NOMO-1 (cell line): ENCODE measurements around the gene TANC1.

Experiments
- DNase-seq, 2 experiments: peaks; one replicate each; lab custom pipeline; 2025; ENCODE audit not compliant: unreplicated experiment in 2 of 2; lab: John Stamatoyannopoulos, UW

TANC1 gene

DNA sequence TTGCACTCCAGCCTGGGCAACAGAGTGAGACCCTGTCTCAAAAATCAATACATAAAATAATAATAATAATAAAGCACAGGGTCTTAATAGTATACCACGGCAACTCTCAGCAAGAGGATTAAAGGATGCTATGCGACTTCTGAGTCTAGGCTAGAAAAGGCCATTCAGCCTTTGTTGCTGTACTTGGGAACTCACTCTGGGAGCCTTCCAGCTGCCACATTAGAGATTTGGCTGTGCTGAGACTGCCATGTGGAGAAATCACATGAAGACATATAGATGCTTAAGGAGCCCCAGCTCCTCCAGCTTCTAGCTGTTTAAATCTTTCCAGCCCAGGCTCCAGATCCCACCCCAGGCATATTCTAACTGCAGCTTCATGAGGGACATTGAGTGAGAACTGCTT, 8.2 kb upstream of the TANC1 start:
- DNase-seq, result no peak

DNA sequence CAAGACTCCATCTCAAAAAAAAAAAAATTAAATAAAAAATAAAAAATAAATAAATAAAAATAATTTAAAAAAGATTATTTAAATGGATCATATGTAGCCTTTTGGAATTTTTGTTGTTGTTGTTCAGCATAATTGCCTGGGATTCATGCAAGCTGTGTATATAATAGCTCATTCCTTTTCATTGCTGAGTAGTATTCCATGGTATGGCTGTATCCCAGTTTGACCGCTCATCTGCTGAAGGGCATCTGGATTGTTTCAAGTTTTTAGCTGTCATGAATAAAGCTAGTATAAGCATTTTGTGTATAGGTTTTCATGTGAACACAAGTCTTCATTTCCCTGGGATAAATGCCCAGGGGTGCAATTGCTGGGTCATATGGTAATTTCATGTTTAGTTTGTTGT, 6.4 kb upstream of the TANC1 start:
- DNase-seq, result no peak

DNA sequence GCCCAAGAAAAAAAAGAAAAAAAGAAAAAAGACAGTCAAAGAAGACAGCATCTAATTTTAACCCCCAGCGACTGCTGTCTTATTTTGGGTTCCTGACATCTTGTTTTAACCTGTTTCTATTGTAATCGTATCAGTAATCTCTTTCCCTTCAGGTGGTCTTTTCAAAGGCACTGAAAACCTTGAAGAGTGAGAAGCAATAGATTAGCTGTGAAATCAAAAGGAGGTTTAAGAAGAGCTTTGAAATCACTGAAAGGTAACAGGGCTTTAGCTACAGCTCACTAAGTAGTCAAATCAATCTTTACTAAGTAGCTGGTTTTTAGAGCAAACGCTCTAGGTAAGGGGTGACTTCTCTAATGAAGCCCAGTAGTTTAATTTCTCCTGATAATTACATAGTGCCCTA, 5.4 kb upstream of the TANC1 start:
- no peak for DNase-seq

DNA sequence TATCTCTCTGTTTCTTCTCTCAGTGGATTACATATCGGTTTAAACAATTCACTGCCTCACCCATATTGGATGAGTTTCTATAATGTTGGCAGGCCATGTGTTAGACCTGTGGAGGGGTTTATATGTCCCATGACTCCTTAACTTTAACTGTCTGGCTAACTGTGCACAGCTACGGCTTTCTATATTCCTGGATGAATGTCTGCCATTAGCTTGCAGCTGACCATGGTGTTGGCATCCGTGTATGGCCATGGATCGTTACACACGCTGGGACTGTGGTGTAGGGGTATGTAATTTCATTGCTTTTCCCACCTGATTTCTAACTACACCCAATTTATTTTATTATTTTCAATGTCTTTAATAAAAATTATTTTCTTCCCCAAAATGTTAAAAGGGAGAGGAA, 3.3 kb upstream of the TANC1 start:
- no peak for DNase-seq

DNA sequence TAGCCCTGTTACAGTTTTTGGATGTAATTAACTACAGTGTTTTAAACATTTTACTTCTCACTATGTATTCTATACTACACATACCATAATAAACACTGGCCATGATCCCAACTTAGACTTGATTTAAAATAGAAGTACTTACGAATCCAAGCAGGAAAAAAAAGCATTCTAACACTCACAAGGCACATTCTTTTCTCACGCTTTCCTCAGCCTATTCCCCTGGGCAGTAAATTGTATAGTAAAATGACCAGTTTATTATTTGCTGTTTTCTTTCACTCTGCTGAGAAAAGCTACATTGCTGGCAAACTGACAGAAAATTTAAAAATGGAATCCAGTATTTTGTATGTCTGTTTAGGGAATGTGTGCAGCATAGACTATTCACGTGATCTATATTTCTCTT, 2.8 kb upstream of the TANC1 start:
- no peak for DNase-seq

DNA sequence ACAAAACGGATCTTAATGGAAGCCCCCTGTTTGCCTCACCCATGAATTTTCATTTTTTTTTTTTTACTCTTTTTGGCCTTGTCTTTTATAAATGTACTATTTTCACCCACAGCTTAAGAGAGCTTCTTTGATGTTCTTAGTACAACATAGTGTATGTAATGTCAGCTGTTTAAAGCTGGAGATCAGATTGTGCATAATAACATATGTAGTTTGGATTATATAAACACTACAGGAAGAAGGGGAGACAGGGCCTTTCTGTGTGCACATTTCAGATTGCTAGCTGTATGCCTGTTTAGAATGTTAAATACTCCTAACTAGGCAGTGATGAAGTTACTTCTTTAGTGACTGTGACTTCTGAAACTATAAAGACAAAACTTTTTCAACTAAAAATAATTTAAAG, 2.1 kb upstream of the TANC1 start:
- no peak for DNase-seq

DNA sequence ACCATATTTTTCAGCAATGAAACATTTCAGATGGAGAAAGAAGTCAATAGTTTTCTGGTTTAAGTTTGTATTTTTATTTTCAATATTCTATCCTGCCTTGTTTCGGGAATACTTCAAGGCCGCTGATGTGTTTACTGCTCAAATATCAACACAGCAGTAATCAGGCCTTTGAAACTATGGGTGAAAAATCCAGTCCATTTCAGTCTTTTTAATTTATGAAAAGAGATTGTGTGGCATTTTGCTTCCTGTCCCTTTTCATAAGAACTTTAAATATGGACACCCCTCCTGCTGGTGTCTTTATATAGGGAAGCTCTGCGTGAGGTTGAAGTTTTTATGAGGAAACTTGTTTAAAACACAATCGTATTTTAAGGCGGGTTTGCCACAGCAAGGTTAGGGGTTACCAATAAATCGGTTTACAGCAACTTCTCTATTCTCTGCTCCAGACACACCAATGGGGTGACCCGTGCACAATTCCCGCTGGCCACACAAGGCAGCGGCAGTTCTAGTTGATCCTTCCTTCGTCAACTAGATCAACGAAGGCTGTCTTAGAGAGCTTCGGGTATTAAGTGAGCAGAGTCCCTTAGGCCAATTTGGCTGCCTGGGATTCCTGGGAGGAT, 1.2 kb upstream of the TANC1 start:
- no peak for DNase-seq

DNA sequence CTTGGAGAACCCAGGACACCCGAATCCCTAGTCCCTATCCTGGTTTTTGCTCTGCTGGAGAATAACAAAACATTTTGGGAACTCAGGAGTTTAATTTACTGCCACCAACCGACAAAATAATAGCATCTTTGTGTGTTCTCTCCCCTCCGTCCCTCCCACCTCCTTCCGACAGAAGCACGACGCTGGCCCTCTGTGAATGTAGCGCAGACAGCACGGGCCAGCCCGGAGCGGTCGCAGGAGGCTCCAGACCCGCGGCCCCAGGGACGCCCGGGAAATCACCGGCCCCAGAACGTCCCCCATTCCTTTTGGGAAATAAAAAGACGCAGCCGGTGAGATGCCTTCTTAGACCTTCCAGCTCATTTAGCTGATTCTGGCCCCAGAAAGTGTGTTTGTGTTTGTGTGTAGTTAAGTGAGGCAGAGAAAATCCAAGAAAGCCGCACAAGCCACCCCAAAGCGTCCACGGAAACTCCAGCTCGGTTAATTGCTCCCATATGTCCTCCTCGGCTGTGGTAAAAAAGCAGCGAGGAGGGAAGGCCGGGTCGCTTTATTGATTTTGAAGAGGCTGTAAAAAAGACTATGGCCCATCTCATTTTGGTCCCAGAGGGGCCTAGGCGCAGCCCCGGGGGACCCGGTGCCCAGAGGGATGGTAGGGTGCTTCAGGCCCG, 577 bp upstream of the TANC1 start:
- no peak for DNase-seq

DNA sequence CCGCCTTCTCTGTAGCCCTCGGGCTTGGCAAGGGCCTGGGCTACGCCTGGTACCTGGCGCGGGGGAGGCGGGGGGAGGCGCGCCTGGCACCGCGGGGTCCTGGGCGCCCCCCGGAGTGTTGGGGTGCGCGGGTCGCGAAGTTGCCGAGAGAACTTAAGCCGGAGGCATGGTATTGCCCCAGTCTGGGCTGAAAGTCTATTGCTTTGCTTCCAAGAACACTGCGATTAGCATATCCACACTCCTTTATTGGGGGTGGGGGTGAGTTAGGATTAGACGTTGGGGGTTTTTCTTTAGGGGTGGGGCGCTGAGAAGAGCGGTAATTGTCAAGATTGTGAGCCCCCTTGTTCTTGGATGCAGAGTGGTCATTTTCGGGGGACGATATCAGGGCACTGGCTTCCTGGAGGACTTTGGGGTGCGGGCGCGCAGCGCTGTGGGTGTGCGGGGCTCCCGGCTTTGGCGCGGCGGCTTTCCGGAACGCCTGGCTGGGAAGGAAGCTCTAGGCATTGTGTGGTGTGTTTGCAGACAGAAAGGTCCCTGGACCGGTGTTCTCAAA, 798 bp downstream of the TANC1 start:
- no peak for DNase-seq

DNA sequence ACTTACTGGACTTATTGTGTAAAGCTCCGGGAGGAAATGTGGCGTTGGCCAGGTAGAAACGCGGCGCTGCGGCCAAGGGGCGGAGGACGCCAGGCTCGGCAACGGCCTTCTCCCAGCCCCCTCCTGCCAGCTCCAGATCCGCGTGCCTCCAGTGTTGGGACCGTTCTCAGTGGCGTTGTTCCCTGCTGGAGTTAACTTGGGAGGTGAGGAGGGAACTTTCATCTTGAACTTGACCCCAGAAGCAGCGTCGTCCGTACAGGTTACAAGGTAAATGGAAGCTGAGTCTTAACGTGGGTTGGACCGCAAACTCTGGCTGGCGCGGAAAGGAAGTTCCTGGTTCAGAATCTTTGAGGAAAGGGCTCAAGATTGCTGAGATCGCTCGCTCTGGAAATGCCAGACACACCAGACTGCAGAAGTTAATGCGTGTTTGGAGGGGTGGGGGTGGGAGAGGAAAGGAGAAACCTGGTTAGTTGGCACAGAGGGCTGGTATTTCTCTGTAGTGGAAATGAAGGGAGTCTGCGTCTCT, 1.3 kb downstream of the TANC1 start:
- no peak for DNase-seq

DNA sequence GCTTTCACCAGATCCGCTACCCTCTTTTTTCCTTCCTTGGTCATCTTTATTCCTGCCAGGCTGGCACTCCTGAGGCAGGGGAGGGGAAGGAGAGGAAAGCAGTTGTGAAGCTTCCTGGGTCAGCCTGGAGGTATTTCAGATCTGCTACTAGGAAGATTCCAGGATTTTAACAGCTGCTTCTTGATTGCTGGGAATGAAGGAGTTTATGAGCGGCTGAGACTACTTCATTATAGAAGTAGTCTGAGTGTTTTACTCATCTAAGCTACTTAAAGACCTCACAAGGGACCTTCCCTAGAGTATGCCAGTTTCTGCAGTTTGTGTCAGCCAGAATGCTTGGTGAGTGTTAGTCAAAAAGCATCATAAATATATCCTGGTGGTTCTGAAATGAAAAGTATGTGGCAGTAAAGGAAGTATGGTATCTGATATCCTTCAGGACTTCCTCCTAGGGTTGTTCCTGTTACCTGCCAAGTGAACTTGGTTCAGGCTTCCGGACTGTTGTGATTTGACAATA, 1.9 kb downstream of the TANC1 start:
- no peak for DNase-seq

DNA sequence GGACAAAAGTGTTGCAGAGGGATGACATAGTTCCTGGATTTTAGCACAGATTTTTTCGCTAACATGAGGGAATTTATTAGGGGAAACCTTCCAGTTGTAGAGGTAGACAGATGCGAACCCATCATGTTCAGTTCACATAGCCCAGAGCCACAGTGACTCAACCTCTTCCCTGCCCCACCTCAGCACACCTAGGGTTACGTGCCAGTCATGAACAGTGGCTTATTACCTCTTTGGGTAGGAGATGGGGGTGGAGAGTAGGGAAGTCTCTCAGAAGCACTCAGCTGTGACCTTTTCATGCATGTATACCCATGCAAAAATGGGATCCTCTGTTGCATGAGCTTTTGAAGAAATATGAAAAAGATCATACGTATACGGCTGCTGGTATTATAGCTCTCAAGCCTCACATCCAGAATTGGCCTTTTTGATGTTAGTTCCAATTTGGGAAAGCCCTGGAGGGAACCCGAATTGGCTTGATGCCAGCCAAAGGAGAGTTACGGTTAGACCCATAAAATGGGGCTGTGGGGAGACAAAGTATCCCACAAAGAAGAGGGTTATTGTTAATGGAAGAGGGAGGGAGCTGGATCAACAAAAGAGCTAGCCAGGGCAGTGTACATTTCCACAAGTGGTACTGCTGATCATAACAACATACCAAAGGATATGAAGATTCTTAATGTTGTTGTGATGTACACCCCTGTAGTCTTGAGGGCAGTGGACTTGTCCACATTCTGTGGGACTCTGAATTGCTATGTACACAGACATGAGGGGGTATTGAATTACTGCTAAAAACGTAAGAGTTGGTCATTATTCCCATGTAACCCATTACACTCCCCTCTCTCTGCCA, 4.9 kb downstream of the TANC1 start:
- no peak for DNase-seq

DNA sequence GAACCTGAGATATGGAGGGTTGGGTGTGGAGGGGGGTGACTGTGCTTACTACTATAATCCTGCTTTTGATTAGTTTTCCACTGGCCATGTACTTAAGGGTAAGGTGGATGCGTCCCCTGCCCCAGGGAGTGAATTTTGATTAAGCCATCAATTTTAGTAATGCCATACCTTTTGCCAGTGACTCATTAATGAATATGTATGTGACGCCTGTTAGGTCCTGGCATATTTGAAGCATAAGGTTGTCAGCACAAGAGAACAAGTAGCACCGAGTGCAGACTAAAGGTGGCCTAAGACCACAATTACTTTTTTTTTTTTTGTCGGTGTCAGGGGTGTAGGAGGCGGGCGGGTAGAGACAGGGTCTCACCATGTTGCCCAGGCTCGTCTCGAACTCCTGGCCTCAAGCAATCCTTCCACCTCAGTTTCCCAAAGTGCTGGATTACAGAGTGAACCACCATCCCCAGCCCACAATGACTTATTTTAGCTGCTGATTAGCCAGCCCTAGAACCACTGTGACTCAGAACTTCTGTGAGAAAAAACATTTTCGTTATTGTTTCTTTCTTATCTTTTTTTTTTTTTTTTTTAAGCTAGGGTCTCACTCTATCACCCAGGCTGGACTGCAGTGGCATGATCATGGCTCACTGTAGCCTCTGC, 7.0 kb downstream of the TANC1 start:
- no peak for DNase-seq

DNA sequence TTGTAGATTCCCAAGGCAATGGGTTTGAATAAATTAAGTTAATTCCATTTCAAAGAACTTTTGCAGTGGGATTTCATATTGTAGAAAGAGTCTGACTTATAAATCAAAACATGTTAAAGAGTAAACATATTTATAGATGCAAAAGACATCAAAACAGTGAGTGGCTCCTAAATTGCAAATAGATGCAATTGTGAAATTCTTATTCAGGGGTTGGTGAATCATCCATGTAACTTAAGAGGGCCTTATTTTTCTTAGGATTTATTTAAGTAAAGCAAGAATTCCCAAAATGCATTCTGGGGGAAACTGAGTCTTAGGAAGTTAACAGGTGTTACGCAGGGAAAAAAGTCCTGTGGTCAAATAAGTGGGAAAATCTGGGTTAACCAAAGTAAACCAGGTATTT, 11.3 kb downstream of the TANC1 start:
- no peak for DNase-seq

DNA sequence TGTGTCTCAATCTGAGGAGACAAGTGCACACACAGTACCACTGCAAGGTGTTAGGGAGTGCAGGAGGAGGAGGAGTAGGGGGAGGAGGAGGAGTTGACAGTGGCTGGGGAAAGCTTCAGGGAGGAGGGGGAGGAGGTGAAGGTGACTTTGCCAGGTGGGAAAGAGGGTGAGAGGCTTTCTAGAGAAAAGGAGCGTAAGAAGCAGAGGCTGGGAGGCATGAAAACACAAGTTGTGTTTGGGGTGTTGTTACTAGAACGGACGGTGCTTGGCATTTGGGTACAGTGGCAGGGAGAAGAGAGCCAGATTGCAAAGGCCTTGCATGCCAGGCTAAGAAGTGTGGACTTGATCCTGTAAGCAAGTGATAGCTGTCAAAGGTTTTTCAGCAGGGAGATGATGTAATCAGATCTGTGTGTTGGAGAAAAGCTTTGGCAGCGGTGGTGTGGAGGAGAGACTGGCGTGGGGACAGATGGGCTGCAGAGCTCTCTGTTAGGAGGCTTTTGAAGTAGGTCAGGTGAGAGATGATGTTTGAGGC, 16.2 kb downstream of the TANC1 start:
- no peak for DNase-seq

DNA sequence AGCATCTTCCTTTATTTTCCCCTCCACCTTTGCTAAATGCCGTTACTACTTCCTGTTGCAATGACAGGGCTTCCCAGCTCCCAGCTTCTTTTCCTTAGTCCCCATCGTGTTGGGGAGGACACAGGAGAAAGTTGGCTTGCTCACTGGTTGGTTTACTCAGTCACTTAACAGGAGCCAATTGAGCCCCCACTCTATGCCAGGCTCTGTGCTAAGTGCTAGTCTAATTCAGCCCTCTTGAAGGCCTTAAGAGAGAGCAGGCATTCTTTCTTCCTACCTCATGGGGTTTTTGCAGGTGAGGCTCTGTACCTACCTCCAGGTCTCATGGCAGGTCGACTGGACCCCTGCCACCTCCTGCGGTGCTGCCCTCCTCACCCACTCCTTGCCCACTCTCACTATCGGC, 20.1 kb downstream of the TANC1 start:
- DNase-seq, result no peak

DNA sequence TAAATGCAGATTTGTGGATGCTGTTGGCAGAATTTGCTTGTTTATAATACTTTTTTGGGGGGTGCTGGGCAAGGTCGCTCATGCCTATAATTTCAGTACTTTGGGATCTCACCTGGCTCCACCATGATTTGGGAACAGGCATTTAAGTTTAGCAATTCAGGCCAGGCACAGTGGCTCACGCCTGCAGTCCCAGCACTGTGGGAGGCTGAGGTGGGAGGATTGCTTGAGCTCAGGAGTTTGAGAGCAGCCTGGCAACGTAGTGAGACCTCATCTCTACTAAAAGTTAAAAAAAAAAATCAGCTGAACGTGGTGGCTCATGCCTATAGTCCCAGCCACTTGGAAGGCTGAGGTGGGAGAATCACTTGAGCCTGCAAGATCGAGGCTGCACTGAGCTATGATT, 20.7 kb downstream of the TANC1 start:
- no peak for DNase-seq

DNA sequence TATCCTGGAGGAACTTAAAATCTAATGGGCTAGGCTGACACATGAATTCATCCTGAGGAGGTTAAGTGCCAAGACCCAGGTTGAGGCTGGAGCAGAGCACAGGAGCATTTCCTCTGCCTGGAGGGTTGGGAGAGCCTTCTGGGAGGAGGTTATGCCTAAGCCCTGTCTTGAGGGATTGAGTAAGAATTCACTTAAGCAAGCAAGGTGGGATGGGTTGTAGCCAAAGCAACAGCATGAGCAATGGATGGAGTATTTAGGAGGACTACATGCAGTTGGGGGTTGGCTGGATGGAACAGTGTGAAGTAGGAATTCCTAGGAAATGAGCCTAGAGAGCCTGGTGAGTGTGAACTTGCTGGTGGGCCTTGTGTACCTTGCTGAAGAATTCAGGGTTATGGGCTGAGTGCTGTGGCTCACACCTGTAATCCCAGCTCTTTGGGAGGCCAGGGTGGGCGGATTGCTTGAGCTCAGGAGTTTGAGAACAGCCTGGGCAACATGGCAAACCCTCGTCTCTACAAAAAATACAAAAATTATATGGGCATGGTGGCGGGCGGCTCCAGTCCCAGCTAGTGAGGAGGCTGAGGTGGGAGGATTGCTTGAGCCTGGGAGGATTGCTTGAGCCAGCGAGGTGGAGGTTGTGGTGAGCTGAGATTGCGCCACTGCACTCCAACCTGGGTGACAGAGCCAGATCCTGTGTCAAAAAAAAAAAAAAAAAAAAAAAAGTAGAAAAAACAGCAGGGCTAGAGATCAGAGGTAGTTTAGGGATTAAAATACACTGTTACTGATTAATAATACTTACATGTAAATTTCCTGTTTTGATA, 22.2 kb downstream of the TANC1 start:
- DNase-seq, result no peak

DNA sequence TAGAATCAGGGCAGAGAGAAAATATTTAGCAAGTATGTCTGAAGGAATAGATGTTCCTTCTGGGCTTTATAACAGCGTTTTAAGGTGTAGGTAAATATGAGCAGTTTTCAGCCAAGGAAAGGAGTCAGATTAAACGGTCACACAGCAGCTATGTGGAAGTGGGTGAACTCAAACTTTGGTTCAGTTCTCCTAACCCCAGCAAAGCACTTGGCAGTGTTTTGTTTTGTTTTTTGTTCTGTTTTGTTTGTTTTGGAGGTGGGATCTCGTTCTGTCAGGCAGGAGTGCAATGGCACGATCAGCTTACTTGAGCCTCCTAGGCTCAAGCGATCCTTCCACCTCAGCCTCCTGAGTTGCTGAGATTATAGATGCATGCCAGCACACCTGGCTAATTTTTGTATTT, 24.6 kb downstream of the TANC1 start:
- DNase-seq, result no peak
